Measurements from ENCODE around the gene TSSK2. TPM values are rescaled to one million over a fixed set of nuclear protein-coding genes. Genes with fewer than 3 reads are reported as not detected.

TSSK2 gene
- total RNA-seq, 2 experiments from 2014 or later, result not detected

DNA sequence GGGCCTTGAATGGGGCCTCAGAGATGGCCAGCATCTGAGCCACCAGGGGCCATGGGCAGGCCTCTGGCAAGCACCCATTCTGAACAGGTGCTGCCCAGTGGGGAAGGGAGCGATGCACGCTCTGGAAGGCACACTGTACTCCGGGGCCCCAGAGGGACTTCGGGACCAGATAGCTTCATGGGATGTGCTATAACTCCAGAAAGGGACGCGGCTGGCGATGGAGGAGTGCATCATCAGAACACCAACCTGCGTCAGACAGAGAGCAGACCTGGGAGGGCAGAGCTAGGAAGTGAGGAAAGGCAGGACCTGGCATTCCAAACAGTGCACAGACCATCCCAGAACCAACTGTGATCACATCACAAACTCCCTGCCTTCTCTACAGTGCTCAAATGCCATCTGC lies 25.7 kb upstream of the TSSK2 start:
- no peak overlapping the region for H3K27ac ChIP-seq (ENCODE audit: low read depth, low read length, poor library complexity, severe bottlenecking)
- DNase-seq (ENCODE audit: low spot score), result no peak
- H4K20me1 ChIP-seq (ENCODE audit: insufficient read depth, low read length), result peaks cover 29% of the 10 kb centered on the region
- TF ChIP-seq CTCF (conservative IDR thresholded peaks at IDR 0.05; ENCODE audit: low read length), result no peak
- no peak for TF ChIP-seq EZH2phosphoT487 (IDR thresholded peaks at IDR 0.05; ENCODE audit: borderline replicate concordance, low read depth, low read length)
- no peak overlapping the region for H2AFZ ChIP-seq (ENCODE audit: low read length)
- ChIA-PET POLR2A (no interaction called here), CTCF (ENCODE audit: unreplicated experiment) (no interaction called here)
- H3K79me2 ChIP-seq (ENCODE audit: insufficient read depth, low read depth, low read length), result peaks cover 72% of the 10 kb centered on the region
- H3K9me2 ChIP-seq (ENCODE audit: insufficient read depth, low read length), result no peaks in the 10 kb centered on the region
- peaks cover 30% of the 10 kb centered on the region for H3K36me3 ChIP-seq (ENCODE audit: insufficient read depth, low read length)
- no peak overlapping the region for H3K4me3 ChIP-seq (ENCODE audit: low read depth, low read length, poor library complexity, severe bottlenecking)
- intact Hi-C loops (cut with micrococcal nuclease; ENCODE audit: unreplicated experiment), result no loop called here
- peaks cover 17% of the 10 kb centered on the region for H3K4me1 ChIP-seq (ENCODE audit: insufficient read depth, low read length, poor library complexity, severe bottlenecking)
- BruUV-seq (replicated peaks), result no TSS peak
- no peak overlapping the region for H3K4me2 ChIP-seq (ENCODE audit: low read length)
- H3K9me3 ChIP-seq (ENCODE audit: low read length), result no peaks in the 10 kb centered on the region

DNA sequence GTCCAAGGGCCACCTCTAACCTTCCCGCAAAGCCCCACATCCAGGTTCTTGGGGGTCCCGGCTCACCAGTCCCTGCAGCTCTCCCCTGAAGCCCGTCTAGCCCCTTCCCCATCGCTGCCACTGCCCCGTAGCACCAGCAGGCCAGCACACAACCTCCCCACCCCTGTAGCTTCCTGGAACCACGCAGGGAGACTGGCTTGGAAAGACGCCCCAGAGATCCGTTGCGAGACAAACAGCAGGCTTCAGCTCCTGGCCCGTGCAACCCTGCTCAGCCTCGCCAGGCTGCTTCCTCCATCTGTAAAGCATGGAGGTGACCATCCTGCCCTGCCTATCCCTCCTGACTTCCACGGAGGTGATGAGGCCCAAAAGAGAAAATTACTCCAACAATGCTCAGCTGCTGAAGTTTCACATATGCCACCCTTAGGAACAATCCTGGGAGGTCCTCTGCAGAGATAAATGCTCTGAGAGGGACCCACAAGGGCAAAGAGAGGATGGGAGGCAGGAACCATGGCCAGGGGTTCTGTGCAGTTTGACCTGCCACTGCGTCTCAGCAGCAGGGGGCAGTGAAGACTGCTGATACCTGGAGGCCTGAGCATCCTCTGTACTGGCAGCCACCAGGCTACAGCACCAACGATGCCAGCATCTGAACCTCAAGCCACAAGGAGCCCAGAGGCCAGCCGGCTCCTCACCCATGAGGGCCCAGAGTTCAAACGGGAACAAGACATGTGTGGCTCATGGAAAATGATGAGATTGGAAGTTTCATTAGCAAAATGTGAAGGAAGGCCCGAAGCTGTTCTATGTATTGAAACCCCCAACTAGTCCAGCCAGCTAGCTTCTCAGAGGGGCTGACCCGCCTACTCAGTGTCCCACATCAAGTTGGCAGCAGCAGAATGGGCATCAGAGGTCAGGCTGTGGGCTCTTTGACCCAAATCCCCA lies 25.0 kb upstream of the TSSK2 start:
- Histone ChIP-seq H3K27ac (ENCODE audit: low read depth, low read length, poor library complexity, severe bottlenecking) (no peak overlapping the region), H3K4me2 (ENCODE audit: low read length) (no peak overlapping the region), H3K9me2 (ENCODE audit: insufficient read depth, low read length) (no peaks in the 10 kb centered on the region), H2AFZ (ENCODE audit: low read length) (no peak overlapping the region), H4K20me1 (ENCODE audit: insufficient read depth, low read length) (peaks cover 29% of the 10 kb centered on the region), H3K4me3 (ENCODE audit: low read depth, low read length, poor library complexity, severe bottlenecking) (no peak overlapping the region), H3K79me2 (ENCODE audit: insufficient read depth, low read depth, low read length) (peaks cover 71% of the 10 kb centered on the region), H3K9me3 (ENCODE audit: low read length) (no peaks in the 10 kb centered on the region), H3K36me3 (ENCODE audit: insufficient read depth, low read length) (peaks cover 26% of the 10 kb centered on the region), H3K4me1 (ENCODE audit: insufficient read depth, low read length, poor library complexity, severe bottlenecking) (peaks cover 23% of the 10 kb centered on the region)
- no TSS peak for BruUV-seq (replicated peaks)
- intact Hi-C loops (cut with micrococcal nuclease; ENCODE audit: unreplicated experiment), result no loop called here
- DNase-seq (ENCODE audit: low spot score), result peak; percentile 55
- ChIA-PET CTCF (ENCODE audit: unreplicated experiment) (no interaction called here), POLR2A (no interaction called here)
- TF ChIP-seq EZH2phosphoT487 (IDR thresholded peaks at IDR 0.05; ENCODE audit: borderline replicate concordance, low read depth, low read length), result no peak
- TF ChIP-seq CTCF (conservative IDR thresholded peaks at IDR 0.05; ENCODE audit: low read length), result peak; percentile 71
